ENCODE measurements around the gene MFRP. TPM values are rescaled to one million over a fixed set of nuclear protein-coding genes. Genes with fewer than 3 reads are reported as not detected.

MFRP gene
- total RNA-seq, 1 donor from 2014 or later, result not detected

DNA sequence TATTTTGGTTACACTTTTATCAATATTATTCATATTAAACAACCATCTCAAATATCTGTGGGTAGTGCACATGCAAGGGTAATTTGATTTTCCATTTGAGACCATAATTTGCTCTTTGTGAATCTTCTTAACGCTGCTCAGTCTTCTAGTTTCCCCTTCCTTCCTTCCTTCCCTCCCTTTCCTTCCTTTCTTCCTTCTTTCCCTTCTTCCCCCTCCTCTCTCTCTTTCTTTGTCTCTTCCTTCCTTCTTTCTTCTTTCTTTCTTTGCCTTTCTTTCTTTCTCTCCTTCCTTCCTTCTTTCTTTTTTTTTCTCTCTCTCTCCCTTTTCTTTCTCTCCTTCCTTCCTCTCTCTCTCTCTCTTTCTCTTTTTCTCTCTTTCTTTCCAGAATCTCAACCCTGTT is 16.3 kb downstream of the MFRP start:
- peaks cover 2% of the 10 kb centered on the region for H3K36me3 Mint-ChIP-seq (ENCODE audit: low read depth)
- peaks cover 17% of the 10 kb centered on the region for H3K27me3 Mint-ChIP-seq
- intact Hi-C loops (cut with micrococcal nuclease), result no loop called here
- DNase-seq, result no peak
- no peak overlapping the region for H3K27ac Mint-ChIP-seq
- no peak overlapping the region for H3K4me3 Mint-ChIP-seq
- H3K9me3 Mint-ChIP-seq, result no peaks in the 10 kb centered on the region
- peaks cover 13% of the 10 kb centered on the region for H3K4me1 Mint-ChIP-seq

- Mint-ChIP-seq H3K36me3 (ENCODE audit: low read depth) (peaks cover under 1% of the 10 kb centered on the region), H3K27me3 (peaks cover 17% of the 10 kb centered on the region), H3K4me3 (no peak overlapping the region), H3K4me1 (peaks cover 9% of the 10 kb centered on the region), H3K27ac (no peak overlapping the region), H3K9me3 (no peaks in the 10 kb centered on the region)
- no peak for DNase-seq
- intact Hi-C loops (cut with micrococcal nuclease), result no loop called here
Observed at GRCh38 chr11:119329320-119329719, 17.2 kb downstream of the MFRP start.

- H3K27me3 Mint-ChIP-seq, result peaks cover 8% of the 10 kb centered on the region
- no peak overlapping the region for H3K27ac Mint-ChIP-seq
- no peak overlapping the region for H3K4me3 Mint-ChIP-seq
- H3K9me3 Mint-ChIP-seq, result no peaks in the 10 kb centered on the region
- no peaks in the 10 kb centered on the region for H3K36me3 Mint-ChIP-seq (ENCODE audit: low read depth)
- no peak for DNase-seq
- H3K4me1 Mint-ChIP-seq, result peaks cover 16% of the 10 kb centered on the region
- intact Hi-C loops (cut with micrococcal nuclease), result loop anchor here (5.0 kb wide), 4 partner anchors 117 to 257 kb away; partner anchors contain the start of genes ABCG4, CBL, DPAGT1 and VPS11
Observed at GRCh38 chr11:119324189-119324588, 22.3 kb downstream of the MFRP start.

- H3K4me3 Mint-ChIP-seq, result no peak overlapping the region
- H3K9me3 Mint-ChIP-seq, result no peaks in the 10 kb centered on the region
- peaks cover 20% of the 10 kb centered on the region for H3K4me1 Mint-ChIP-seq
- H3K27ac Mint-ChIP-seq, result no peak overlapping the region
- DNase-seq, result peak; percentile 94
- no peaks in the 10 kb centered on the region for H3K36me3 Mint-ChIP-seq (ENCODE audit: low read depth)
- H3K27me3 Mint-ChIP-seq, result peaks cover 9% of the 10 kb centered on the region
- intact Hi-C loops (cut with micrococcal nuclease), result loop anchor here (1.0 to 5.0 kb wide), 6 partner anchors 11 to 256 kb away; partner anchors contain the start of genes ABCG4, CBL, DPAGT1 and NLRX1
Observed at GRCh38 chr11:119323532-119324033, 22.9 kb downstream of the MFRP start.

DNA sequence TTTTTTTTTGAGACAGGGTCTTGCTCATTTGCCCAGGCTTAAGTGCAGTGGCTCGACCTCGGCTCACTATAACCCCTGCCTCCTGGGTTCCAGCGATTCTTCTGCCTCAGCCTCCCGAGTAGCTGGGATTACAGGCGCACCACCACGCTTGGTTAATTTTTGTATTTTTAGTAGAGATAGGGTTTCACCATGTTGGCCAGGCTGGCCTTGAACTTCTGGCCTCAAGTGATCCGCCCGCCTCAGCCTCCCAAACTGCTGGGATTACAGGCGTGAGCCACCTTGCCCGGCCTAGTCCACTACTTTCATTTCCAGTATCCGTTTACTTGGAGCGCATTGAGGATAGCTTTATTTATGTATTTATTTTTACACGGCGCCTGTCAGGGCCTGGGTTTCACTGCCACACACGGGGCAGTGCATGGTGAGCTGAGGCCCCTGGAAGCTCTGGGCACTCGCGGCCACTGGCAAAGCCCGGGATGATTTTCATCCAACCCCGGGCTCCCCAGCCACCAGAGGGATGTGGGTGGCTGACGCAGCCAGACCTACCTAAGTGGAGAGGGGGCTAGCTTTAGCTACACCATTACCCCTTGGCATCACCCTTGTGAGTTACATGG is 23.5 kb downstream of the MFRP start:
- Mint-ChIP-seq H3K9me3 (no peaks in the 10 kb centered on the region), H3K4me1 (peaks cover 21% of the 10 kb centered on the region), H3K27me3 (peaks cover 13% of the 10 kb centered on the region), H3K4me3 (no peak overlapping the region), H3K36me3 (ENCODE audit: low read depth) (no peaks in the 10 kb centered on the region), H3K27ac (no peak overlapping the region)
- DNase-seq, result no peak
- intact Hi-C loops (cut with micrococcal nuclease), result loop anchor here (1.0 to 5.0 kb wide), 6 partner anchors 11 to 256 kb away; partner anchors contain the start of genes ABCG4, CBL, DPAGT1 and NLRX1

GRCh38 chr11:119322360-119322739 is 24.2 kb downstream of the MFRP start:
- H3K9me3 Mint-ChIP-seq, result no peaks in the 10 kb centered on the region
- H3K27me3 Mint-ChIP-seq, result peaks cover 19% of the 10 kb centered on the region
- DNase-seq, result no peak
- H3K4me1 Mint-ChIP-seq, result peaks cover 21% of the 10 kb centered on the region
- no peak overlapping the region for H3K27ac Mint-ChIP-seq
- no peaks in the 10 kb centered on the region for H3K36me3 Mint-ChIP-seq (ENCODE audit: low read depth)
- intact Hi-C loops (cut with micrococcal nuclease), result loop anchor here (2.0 to 5.0 kb wide), 5 partner anchors 115 to 255 kb away; partner anchors contain the start of genes ABCG4, CBL, DPAGT1 and NLRX1
- H3K4me3 Mint-ChIP-seq, result no peak overlapping the region

DNA sequence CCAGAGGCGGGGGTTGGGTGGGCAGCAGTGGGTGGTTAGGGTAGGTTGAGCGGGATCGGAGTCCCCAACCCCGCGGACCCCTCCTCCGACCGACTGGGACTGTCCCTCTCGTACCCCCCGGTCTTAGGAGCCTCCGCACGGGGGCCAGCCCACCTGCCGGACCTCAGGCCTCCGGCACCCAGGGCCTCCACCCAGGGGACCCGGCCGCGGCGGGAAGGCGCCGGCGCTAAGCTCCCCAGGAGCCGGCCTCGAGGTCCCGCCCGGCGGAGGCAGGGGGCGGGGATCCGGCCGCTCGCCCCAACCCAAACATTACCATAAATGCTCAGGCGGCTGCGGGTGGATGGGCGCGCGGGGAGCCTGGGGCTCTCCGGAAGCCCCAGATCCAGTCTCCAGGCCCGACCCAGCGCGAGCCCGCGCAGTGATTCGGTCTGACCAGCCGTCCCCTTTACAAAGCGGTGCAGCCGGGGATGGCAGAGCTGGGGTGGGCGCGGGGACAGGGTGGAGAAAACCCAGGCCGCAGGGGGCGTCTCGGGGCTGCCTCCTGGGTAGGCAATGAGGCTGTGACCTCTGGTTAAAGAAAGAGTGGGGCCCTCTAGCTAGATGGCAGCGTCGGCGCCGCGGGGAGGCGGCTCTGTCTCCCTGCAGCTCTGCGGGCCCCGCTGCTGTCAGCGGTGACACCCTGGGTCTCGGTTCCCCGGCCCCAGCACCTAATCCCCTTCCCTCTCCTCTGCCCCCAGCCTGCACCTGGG is 25.6 kb downstream of the MFRP start:
- H3K4me3 Mint-ChIP-seq, result peak overlapping the region; percentile 85
- no peaks in the 10 kb centered on the region for H3K9me3 Mint-ChIP-seq
- H3K27me3 Mint-ChIP-seq, result peaks cover 19% of the 10 kb centered on the region
- peaks cover 21% of the 10 kb centered on the region for H3K4me1 Mint-ChIP-seq
- H3K27ac Mint-ChIP-seq, result peak overlapping the region; percentile 87
- H3K36me3 Mint-ChIP-seq (ENCODE audit: low read depth), result no peaks in the 10 kb centered on the region
- intact Hi-C loops (cut with micrococcal nuclease), result loop anchor here (1.0 to 5.0 kb wide), 7 partner anchors 15 to 254 kb away; partner anchors contain the start of genes ABCG4, CBL, DPAGT1 and VPS11
- DNase-seq, result peak; percentile 91

DNA sequence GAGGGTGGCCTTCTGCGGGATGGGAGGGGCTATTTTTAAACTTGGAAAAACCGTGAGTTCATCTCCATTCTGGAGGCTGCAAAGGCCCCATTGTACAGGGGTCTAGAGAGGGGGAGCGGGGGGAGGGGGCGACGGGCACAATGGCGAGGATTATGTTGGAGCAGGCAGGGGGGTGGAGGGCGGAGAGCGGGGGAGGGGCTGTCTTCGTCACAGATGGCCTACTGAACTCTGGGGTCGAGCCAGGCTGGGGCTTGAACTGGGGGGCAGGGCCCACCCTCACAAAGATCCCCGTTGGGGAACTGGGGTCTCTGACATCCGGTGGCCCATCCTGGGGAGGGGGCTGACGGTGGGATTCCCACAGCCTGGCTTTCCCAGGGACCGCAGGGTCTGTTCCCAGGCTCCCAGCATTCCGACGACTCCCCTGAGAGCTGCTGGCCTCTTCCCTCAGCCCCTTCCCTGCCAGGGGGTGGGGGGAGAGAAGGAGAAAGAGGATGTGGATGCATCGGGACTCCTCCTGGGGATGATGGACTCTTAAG is 26.2 kb downstream of the MFRP start:
- intact Hi-C loops (cut with micrococcal nuclease), result loop anchor here (2.0 to 5.0 kb wide), 5 partner anchors 58 to 253 kb away; partner anchors contain the start of genes ABCG4, CBL, DPAGT1 and VPS11
- DNase-seq, result no peak
- Mint-ChIP-seq H3K4me1 (peaks cover 26% of the 10 kb centered on the region), H3K9me3 (no peaks in the 10 kb centered on the region), H3K4me3 (peak overlapping the region; percentile 70), H3K27me3 (peaks cover 25% of the 10 kb centered on the region), H3K36me3 (ENCODE audit: low read depth) (no peaks in the 10 kb centered on the region), H3K27ac (peak overlapping the region; percentile 87)

DNA sequence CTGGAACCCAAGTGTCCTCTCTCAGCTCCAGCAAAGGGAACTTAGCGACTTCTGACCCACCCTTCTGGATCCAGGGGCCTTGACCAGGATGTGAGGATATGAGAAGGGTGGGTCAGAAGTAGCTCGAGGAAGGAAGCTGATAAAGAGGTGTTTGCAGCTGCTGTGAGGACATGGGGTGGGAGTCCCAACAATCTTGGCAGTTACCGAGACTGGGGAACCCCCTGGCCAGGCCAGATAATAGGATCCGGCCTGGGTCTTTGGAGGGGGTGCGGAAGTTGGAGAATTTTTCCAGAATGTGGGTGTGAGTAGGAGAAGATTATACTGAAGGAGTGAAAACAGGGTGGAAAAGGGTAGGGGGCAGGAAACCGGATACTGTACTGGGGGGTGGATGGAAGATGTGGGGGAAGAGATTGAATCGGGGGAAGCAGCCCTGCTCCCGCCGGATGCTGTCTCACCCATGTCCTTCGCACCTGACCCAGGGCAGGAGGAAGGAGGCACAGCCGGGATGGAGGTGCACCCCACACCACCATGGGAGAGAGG is 26.7 kb downstream of the MFRP start:
- peaks cover 28% of the 10 kb centered on the region for H3K4me1 Mint-ChIP-seq

DNA sequence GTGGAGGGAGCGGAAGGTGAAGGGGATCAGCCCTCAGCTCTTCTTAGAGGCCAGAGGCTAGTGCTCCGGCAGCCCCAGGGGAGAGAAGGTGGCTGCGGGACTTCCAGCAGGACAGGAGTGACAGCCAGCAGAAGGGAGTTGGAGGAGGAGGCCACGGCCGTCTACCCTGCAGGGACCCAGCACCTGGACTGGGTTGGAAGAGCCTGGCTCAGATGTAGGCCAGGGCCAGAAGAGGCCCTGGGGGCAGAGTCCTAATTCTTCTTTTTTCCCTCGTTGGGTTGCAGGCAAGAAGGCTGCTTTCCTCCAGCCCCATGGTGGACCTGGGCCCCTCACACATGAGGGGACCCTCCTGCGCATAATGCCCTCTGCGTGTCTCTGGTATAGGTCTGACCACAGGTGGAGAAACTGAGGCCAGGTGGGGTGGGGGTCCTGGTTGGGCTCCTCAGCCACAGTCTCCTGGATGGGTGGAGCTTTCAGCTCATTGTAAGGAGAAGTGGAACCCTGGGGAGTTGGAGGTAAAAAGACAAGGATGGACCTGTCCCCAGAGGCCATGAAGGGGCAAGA is 27.3 kb downstream of the MFRP start:
- peak overlapping the region; percentile 70 for H3K4me3 Mint-ChIP-seq

More for the DNA sequence above, 26.7 kb downstream of the MFRP start:
- intact Hi-C loops (cut with micrococcal nuclease), result loop anchor here (2.0 to 5.0 kb wide), 5 partner anchors 57 to 252 kb away; partner anchors contain the start of genes ABCG4, CBL, DPAGT1 and VPS11
- H3K4me3 Mint-ChIP-seq, result peak overlapping the region; percentile 70
- peak; percentile 58 for DNase-seq
- H3K27ac Mint-ChIP-seq, result peak overlapping the region; percentile 87
- no peaks in the 10 kb centered on the region for H3K36me3 Mint-ChIP-seq (ENCODE audit: low read depth)
- H3K27me3 Mint-ChIP-seq, result peaks cover 27% of the 10 kb centered on the region
- H3K9me3 Mint-ChIP-seq, result no peaks in the 10 kb centered on the region

DNA sequence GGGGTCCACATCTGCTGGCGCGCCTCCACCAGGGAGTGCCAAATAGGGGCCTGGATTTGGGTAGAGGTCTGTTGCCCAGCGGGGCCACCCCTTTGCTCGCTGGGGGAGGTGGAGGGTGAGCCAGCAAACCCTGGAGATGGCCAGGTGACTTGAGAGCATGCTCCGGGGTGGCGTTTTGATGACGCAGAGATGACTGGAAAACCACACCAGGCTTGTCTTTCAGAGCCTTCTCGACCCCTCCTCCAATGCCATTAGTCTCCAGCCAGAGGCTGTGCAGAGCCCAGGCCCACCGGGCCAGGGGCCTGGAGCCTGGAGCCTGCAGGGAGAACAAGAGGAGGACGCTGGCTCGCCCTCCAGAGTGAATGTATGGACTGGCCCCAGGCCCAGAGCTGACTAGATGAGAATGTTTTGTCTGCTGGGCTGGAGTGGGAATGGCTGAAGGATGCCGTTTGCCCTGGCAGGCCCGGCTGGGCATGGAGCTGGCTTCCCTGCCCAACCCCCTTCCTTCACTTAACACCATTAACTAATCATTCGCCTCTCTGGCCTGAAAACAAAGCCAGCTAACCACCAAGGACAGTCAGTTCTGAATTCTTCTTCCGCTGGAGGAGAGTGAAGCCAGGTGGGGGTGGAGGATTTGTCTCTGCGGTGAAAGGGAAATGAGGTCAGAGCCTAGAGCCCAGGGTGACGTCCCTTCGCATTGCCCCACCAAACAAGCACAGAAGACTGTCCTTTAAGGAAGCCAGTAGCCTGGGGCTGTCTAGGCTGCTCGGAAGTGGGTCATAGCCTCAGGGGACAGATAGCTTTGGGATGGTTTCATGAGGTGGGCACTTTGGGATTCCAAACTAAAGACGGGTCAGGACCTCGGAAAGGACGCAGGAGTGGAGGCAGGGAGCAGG is 28.0 kb downstream of the MFRP start:
- H3K36me3 Mint-ChIP-seq (ENCODE audit: low read depth), result no peaks in the 10 kb centered on the region

More for the DNA sequence above, 27.3 kb downstream of the MFRP start:
- DNase-seq, result peak; percentile 59
- H3K4me1 Mint-ChIP-seq, result peaks cover 28% of the 10 kb centered on the region
- intact Hi-C loops (cut with micrococcal nuclease), result no loop called here
- peak overlapping the region; percentile 87 for H3K27ac Mint-ChIP-seq
- peaks cover 29% of the 10 kb centered on the region for H3K27me3 Mint-ChIP-seq
- H3K36me3 Mint-ChIP-seq (ENCODE audit: low read depth), result no peaks in the 10 kb centered on the region
- H3K9me3 Mint-ChIP-seq, result no peaks in the 10 kb centered on the region

DNA sequence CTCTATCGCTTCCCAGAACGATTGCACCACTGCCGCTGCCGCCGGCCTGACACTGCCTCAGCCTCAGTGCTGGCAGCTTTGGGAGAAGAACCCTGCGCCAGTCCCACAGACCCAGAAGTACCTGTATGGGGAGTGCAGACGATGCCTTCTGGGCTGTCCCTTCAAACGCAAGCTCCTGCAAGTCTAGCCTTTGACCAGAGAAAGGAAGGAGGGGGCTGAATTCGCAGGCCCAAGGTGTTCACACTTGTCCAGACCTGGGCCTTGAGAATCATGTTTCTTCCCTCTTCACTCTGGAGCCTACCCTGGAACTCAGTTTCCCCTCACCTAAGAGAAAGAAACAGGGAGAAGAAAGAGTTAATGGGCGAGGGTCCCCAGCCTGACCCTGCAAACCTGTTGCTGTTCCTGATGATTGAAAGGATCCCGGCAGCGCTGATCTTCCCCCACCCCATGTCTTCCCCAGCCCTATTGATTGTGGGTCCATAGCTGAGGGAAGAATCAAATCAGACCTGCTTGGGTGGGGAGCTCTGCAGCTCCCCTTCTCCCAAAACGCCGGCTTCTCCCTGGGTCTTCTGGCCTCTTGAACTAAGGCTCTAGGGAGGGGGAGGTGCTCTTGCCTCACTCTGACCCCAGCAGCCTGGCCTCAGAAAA is 28.8 kb downstream of the MFRP start:
- no peak overlapping the region for H3K27ac Mint-ChIP-seq
- peaks cover 30% of the 10 kb centered on the region for H3K27me3 Mint-ChIP-seq
- H3K9me3 Mint-ChIP-seq, result no peaks in the 10 kb centered on the region
- peak; percentile 56 for DNase-seq
- no peaks in the 10 kb centered on the region for H3K36me3 Mint-ChIP-seq (ENCODE audit: low read depth)
- peak overlapping the region; percentile 12 for H3K4me3 Mint-ChIP-seq
- intact Hi-C loops (cut with micrococcal nuclease), result no loop called here
- H3K4me1 Mint-ChIP-seq, result peaks cover 26% of the 10 kb centered on the region

More for the DNA sequence above, 28.0 kb downstream of the MFRP start:
- H3K9me3 Mint-ChIP-seq, result no peaks in the 10 kb centered on the region
- peaks cover 30% of the 10 kb centered on the region for H3K27me3 Mint-ChIP-seq
- DNase-seq, result peak; percentile 77
- H3K4me3 Mint-ChIP-seq, result peak overlapping the region; percentile 70
- H3K4me1 Mint-ChIP-seq, result peaks cover 26% of the 10 kb centered on the region
- intact Hi-C loops (cut with micrococcal nuclease), result no loop called here
- peak overlapping the region; percentile 78 for H3K27ac Mint-ChIP-seq

Measured in activated CD4-positive, alpha-beta T cell treated with anti-CD3 and anti-CD28 coated beads, Interleukin-2, amount 10 ng/mL, durations not matched to agents 24 days and 14 days (primary cell).